ENCODE data around the gene OR14I1. TPM values are rescaled to one million over a fixed set of nuclear protein-coding genes. Genes with fewer than 3 reads are reported as not detected.

The OR14I1 gene
- not detected in 2 replicates for polyA plus RNA-seq (2011; rRNA removed)
- polyA minus RNA-seq (2011; rRNA and poly(A)+ RNA removed): not detected in 2 replicates

DNA sequence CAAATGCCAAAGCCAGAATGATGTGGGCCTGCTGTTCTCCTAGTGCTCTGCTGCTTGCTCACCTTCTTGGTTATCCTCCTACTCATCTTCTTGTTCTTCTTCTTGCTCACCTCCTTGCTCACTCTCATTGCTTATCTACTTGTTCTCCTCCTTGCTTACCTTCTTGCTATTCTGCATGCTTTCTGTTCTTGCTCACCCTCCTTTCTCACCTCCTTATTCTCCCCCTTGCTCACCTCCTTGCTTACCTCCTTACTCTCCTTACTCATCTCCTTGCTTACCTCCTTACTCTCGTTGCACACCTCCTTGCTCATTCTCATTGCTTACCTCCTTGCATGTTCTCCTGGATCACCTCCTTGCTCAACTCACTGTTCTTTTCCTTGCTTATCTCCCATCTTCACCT, at the start of gene OR14I1:
OR14I1 (minus strand) TSS at position 53 of the 400 bp plus-strand sequence.
- POLR2A ChIA-PET: no interaction called here
- no peak for DNase-seq (ENCODE audit: low read depth)
- Histone ChIP-seq H3K27me3 (ENCODE audit: control insufficient read depth, insufficient read depth, low read length) (no peaks in the 10 kb centered on the region), H3K4me3 (ENCODE audit: low read depth, low read length) (no peak within 1 kb of the TSS), H3K36me3 (ENCODE audit: control insufficient read depth, insufficient read depth, low read length) (no peaks in the 10 kb centered on the region)
- TF ChIP-seq, protein P1, sequence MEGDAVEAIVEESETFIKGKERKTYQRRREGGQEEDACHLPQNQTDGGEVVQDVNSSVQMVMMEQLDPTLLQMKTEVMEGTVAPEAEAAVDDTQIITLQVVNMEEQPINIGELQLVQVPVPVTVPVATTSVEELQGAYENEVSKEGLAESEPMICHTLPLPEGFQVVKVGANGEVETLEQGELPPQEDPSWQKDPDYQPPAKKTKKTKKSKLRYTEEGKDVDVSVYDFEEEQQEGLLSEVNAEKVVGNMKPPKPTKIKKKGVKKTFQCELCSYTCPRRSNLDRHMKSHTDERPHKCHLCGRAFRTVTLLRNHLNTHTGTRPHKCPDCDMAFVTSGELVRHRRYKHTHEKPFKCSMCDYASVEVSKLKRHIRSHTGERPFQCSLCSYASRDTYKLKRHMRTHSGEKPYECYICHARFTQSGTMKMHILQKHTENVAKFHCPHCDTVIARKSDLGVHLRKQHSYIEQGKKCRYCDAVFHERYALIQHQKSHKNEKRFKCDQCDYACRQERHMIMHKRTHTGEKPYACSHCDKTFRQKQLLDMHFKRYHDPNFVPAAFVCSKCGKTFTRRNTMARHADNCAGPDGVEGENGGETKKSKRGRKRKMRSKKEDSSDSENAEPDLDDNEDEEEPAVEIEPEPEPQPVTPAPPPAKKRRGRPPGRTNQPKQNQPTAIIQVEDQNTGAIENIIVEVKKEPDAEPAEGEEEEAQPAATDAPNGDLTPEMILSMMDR (IDR thresholded peaks at IDR 0.05; ENCODE audit: insufficient read depth, low read depth, low read length): no peak
- CTCF ChIA-PET: no interaction called here

DNA sequence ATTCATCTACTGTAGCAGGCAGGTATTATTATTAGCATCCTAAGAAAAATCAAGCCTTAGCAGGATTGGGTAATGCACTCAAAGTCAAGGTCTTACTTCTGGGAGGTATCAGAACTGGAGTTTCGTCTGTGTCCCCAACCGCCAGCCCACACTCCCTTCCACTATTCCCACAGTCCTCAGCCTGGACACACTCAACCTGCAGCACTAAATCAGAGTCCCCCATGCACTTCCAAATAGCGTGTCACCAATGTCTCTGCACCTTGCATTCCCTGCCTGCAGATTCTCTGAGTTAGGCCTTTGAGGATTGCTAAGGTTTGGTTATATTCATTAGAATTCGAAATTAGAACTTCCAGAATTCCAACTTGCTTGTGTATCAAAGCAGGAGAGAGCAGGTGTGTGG, 49.1 kb upstream of the OR14I1 start:
- H3K36me3 ChIP-seq (ENCODE audit: control insufficient read depth, insufficient read depth, low read length): no peaks in the 10 kb centered on the region
- H3K4me3 ChIP-seq (ENCODE audit: low read depth, low read length): no peak overlapping the region
- no peak for DNase-seq (ENCODE audit: low read depth)
- ChIA-PET CTCF (no interaction called here), POLR2A (no interaction called here)
- no peaks in the 10 kb centered on the region for H3K27me3 ChIP-seq (ENCODE audit: control insufficient read depth, insufficient read depth, low read length)
- TF ChIP-seq, protein P1 (IDR thresholded peaks at IDR 0.05; ENCODE audit: insufficient read depth, low read depth, low read length): no peak

DNA sequence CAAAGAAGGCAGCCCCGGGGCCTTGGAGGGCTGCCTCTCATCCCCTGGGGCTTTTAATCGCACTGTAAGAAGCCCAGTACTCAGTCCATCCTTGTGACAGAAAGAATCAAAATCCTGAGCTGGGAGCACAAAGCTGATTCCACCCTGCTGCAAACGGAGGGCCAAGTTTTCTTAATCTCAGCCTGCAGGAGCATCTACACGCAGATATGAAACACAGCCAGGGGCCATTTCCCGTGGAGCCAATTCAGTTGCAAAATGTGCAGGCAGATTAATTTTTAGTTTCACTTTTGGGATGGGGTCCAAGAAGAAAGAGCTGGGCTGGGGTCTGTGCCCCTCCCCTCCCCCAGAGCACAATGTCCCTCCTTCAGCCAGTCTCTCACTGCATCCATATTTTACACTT, 48.6 kb upstream of the OR14I1 start:
- Histone ChIP-seq H3K36me3 (ENCODE audit: control insufficient read depth, insufficient read depth, low read length) (no peaks in the 10 kb centered on the region), H3K27me3 (ENCODE audit: control insufficient read depth, insufficient read depth, low read length) (no peaks in the 10 kb centered on the region), H3K4me3 (ENCODE audit: low read depth, low read length) (no peak overlapping the region)
- TF ChIP-seq, protein P1 (IDR thresholded peaks at IDR 0.05; ENCODE audit: insufficient read depth, low read depth, low read length): no peak
- DNase-seq (ENCODE audit: low read depth): no peak
- ChIA-PET POLR2A (no interaction called here), CTCF (no interaction called here)

DNA sequence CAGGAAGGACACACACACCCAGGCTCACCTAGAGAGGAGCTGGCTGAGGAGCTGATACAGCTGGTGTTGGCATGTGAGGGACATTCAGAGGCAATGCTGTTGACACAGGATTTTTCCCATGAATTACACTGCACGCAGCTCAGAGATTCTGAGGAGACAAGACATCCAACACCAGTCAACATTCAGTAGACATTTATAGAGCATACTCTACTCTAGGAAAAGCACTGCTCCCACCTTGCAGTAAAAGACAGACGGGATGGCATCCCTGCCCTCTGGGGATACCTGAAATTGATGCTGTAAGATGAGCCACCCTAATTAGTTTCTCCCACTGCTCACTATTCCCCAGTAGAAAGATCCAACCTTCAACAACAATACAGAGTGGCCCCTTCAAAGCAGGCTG, 47.9 kb upstream of the OR14I1 start:
- TF ChIP-seq, protein P1 (IDR thresholded peaks at IDR 0.05; ENCODE audit: insufficient read depth, low read depth, low read length): no peak
- no peaks in the 10 kb centered on the region for H3K36me3 ChIP-seq (ENCODE audit: control insufficient read depth, insufficient read depth, low read length)
- H3K4me3 ChIP-seq (ENCODE audit: low read depth, low read length): no peak overlapping the region
- no peaks in the 10 kb centered on the region for H3K27me3 ChIP-seq (ENCODE audit: control insufficient read depth, insufficient read depth, low read length)
- ChIA-PET POLR2A (no interaction called here), CTCF (no interaction called here)
- no peak for DNase-seq (ENCODE audit: low read depth)

DNA sequence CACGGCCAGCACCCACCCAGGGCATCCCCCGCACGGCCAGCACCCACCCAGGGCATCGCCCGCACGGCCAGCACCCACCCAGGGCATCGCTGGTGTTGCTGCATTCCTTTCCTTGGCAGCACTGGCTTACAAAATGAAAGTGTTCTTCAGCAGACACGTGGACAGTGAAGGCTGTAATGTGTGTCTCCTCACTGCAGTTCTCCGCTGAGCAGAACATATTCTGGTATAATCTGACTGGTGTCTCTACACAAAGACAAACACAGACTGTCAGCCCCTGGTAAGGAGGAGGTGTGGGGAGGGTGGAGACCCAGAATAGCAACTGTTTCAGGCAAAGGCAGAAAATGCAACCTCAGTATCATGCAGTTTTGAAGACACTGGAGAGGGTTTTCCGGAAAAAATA, 45.6 kb upstream of the OR14I1 start:
- H3K4me3 ChIP-seq (ENCODE audit: low read depth, low read length): no peak overlapping the region
- CTCF ChIA-PET: no interaction called here

More for the DNA sequence above, 45.6 kb upstream of the OR14I1 start:
- Histone ChIP-seq H3K27me3 (ENCODE audit: control insufficient read depth, insufficient read depth, low read length) (no peaks in the 10 kb centered on the region), H3K36me3 (ENCODE audit: control insufficient read depth, insufficient read depth, low read length) (no peaks in the 10 kb centered on the region)
- DNase-seq (ENCODE audit: low read depth): no peak
- TF ChIP-seq, protein P1 (IDR thresholded peaks at IDR 0.05; ENCODE audit: insufficient read depth, low read depth, low read length): no peak
- POLR2A ChIA-PET: no interaction called here

All from BJ (cell line).